ENCODE results near the gene RHCE. TPM values are rescaled to one million over a fixed set of nuclear protein-coding genes. Genes with fewer than 3 reads are reported as not detected.

RHCE gene
- total and polyA plus RNA-seq, 9 of the 15 experiments (the other 6 are each of a cell fraction or from before 2014, with no cell fraction given) = 5.4 to 31.5 (median 12.6) TPM

DNA sequence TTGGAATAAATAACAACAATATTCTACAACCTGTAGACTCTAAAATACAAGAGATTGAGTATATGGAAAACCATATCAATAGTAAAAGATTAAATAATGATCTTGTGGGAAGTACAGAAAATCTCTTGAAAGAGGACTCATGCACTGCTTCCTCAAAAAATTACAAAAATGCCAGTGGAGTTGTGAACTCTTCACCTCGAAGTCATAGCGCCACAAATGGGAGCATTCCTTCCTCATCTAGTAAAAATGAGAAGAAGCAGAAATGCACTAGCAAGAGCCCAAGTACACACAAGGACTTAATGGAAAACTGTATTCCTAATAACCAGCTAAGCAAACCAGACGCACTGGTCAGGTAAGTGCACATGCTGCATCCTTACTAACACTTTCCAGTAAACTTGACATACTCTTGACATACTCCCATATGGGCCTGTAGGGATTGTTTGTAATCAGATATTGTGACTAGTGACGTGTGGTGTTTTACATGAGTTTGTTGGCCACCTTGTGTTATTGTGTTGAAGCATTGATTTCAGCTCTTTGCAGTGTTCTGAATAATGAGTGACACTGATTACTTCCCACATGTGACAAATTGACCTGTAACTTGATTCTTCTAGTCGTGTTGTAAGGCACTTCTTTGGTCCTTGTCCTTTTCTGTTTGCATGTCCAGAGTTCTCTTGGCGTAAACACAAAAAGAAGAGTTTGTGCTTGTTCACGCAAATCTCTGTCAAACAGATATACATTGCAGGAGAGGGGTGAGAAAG, 38.1 kb upstream of the RHCE start (continued):
- TF ChIP-seq ZNF197 (CRISPR knock-in tag; IDR thresholded peaks at IDR 0.05; ENCODE audit: low read depth) (no peak), NCOA1 (IDR thresholded peaks at IDR 0.05; ENCODE audit: low read depth) (no peak)
- TF ChIP-seq, protein P1, sequence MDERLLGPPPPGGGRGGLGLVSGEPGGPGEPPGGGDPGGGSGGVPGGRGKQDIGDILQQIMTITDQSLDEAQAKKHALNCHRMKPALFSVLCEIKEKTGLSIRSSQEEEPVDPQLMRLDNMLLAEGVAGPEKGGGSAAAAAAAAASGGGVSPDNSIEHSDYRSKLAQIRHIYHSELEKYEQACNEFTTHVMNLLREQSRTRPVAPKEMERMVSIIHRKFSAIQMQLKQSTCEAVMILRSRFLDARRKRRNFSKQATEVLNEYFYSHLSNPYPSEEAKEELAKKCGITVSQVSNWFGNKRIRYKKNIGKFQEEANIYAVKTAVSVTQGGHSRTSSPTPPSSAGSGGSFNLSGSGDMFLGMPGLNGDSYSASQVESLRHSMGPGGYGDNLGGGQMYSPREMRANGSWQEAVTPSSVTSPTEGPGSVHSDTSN (CRISPR knock-in tag; IDR thresholded peaks at IDR 0.05; ENCODE audit: low read depth) = no peak
- TF ChIP-seq, protein P1 (tag; conservative IDR thresholded peaks at IDR 0.05; ENCODE audit: low read depth) = 0 out of 2 replicates have a peak, but pooled peaks have one; percentile 17

DNA sequence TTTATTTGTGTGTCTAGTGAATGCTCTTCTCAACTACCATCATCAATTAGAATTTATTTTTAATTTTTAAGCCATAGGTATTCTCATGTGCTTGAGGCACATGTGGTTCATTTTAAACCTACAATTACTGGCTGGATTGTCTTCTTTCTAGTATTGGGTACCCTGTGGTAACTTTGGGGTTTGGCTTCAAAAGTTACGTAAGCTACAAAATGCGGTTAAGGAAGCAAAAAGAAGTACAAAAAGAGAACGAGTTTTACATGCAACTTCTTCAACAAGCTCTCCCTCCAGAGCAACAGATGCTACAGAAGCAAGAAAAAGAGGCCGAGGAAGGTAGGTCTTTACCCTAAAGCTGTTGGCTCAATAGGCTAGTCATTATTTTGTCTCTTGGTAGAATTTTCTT, 35.9 kb upstream of the RHCE start:
- ATAC-seq (no peak), DNase-seq (ENCODE audit: extremely low read depth in 1 of 4, low spot score in 3 of 4) (no peak), FAIRE-seq (peak; percentile 29)
- Histone ChIP-seq H3K27me3 (ENCODE audit: control insufficient read depth in 2 of 2, insufficient read depth in 2 of 2, low read length in 2 of 2) (no peaks in the 10 kb centered on the region), H3K9ac (ENCODE audit: insufficient read depth in 1 of 2, low read depth in 2 of 2, low read length in 2 of 2) (no peak overlapping the region), H3K4me2 (ENCODE audit: insufficient read depth, low read length) (no peak overlapping the region), H4K20me1 (replicated peaks; ENCODE audit: control insufficient read depth, insufficient read depth, low read length) (no peaks in the 10 kb centered on the region), H3K4me3 (no peak overlapping the region), H3K9me1 (ENCODE audit: control insufficient read depth, insufficient read depth, low read length) (no peaks in the 10 kb centered on the region), H3K27ac (ENCODE audit: extremely low read depth, low read depth, low read length) (no peak overlapping the region), H3K4me1 (replicated peaks in 1 of 2; ENCODE audit: control insufficient read depth in 2 of 2, insufficient read depth in 2 of 2, low read length in 2 of 2) (no peaks in the 10 kb centered on the region; a peak in 1 of 5 replicates), H2AFZ (ENCODE audit: low read depth, low read length) (no peak overlapping the region), H3K36me3 (ENCODE audit: control insufficient read depth, insufficient read depth, low read length) (peaks cover 60% of the 10 kb centered on the region), H3K9me3 (replicated peaks; ENCODE audit: control insufficient read depth, insufficient read depth, low read depth, low read length) (no peaks in the 10 kb centered on the region), H3K79me2 (ENCODE audit: control insufficient read depth, insufficient read depth, low read length) (peaks cover 16% of the 10 kb centered on the region)
- in situ Hi-C loops (cut with MboI) (no loop called here), intact Hi-C loops (cut with micrococcal nuclease) (no loop called here)
- CTCF ChIA-PET (ENCODE audit: low intra/inter-chr PET ratio) = no interaction called here
- POLR2A ChIA-PET = interaction anchor here (0.6 to 0.8 kb wide), 3 partner anchors 13 to 192 kb away, joined by 3 read pairs; partner anchors contain the start of gene LDLRAP1
- BruUV-seq (replicated peaks) = no TSS peak
- WGBS (ENCODE audit: insufficient coverage, low coverage, missing lambda C conversion rate) = 88% methylated on average over 4 of the region's 4 CpGs
- TF ChIP-seq RBM39 (optimal IDR thresholded peaks at IDR 0.05; ENCODE audit: low read depth, low read length) (no peak), ZNF232 (CRISPR knock-in tag; IDR thresholded peaks at IDR 0.05) (no peak), ZNF592 (IDR thresholded peaks at IDR 0.05) (no peak), IRF2 (CRISPR knock-in tag; IDR thresholded peaks at IDR 0.05) (no peak), ILK (tag; IDR thresholded peaks at IDR 0.05; ENCODE audit: borderline replicate concordance, low read depth) (no peak), ZNF143 (CRISPR knock-in tag; IDR thresholded peaks at IDR 0.05) (no peak), PRPF4 (IDR thresholded peaks at IDR 0.05; ENCODE audit: insufficient read depth, low read depth, low read length, poor library complexity, severe bottlenecking) (no peak)

Data from K562 (cell line).